Fibroblast of the conjunctiva (primary cell): Measurements from ENCODE around the gene DHRS1.

Experiments used
- DNase-seq: peaks from one replicate; pipeline ENCODE4 v3.0.0-alpha.2; 2010; ENCODE audit warnings: low read depth

The DHRS1 gene

GRCh38 chr14:24262821-24263733 lies 36.5 kb downstream of the DHRS1 start, which contains the start of gene TGM1:
TGM1 (minus strand) TSS chr14:24263177; CDS start chr14:24262352, 825 bp downstream.
- DNase-seq = no peak

DNA sequence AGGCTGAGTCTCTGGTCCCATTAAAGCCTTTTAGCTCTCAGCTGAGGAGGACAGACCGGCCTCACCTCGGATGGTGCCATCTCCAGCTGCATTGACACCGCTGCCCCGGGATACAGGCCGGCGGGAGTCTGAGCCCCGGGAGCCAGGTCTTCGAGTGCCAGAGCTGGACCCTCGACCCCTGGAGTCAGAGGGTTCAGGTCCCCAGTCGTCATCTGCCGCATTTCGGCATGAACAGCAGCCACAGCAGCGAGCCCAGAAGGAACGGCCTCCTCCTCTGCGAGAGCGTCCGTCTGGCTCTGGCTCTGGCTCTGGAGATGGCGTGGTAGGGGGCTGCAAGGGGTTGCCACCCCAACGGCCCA lies 37.6 kb downstream of the DHRS1 start:
- no peak for DNase-seq

DNA sequence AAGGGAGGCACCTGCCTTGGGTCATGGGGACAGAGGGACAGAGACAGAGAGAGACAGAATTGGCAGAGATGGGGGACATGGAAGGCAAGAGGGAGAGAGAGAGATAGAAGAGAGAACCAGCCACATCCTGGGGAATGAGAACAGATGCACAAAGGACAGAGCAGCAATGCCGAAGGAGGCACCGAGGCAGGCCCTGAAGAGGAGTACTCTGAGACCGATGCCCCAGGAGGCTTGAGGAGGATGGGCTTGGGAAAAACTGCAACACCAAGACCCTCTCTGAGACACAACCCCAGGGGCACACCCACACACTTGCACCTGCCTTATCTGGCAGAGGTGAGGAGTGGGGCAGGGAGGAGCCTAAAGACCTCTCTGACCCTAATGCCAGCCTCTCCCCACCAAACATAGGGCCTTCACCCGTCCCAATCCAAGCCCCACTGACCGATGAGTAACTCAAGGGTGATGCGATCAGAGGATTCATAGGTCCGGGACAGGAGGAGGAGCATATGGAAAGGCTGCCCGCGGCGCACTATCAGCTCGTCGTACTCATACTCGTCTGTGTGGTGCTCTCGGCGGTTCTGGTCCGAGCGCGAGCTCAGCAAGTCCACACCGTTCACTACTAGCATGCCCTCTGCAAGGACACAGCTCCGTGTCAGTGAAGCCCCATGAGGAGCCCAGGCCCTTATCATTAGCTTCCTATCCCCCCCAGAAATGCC lies 38.2 kb downstream of the DHRS1 start:
- DNase-seq = no peak

DNA sequence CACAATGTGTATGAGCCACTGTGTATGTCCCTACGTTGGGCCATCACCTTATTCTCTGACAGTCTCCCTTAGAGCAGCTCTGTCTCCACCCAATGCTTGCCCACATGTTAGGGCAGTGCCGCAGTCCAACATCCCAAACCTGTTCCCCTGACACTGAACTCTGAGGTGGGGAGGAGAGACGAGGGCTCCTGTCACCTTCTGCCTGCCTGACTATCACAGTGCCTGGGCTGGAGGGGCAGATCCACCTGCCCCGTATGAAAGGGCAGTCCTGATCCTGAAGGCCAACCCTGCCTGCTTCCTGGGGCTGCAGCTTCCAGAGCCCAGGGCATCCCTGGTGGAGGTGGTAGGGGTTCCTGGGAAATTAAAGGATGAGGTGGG lies 38.8 kb downstream of the DHRS1 start:
- DNase-seq = no peak

DNA sequence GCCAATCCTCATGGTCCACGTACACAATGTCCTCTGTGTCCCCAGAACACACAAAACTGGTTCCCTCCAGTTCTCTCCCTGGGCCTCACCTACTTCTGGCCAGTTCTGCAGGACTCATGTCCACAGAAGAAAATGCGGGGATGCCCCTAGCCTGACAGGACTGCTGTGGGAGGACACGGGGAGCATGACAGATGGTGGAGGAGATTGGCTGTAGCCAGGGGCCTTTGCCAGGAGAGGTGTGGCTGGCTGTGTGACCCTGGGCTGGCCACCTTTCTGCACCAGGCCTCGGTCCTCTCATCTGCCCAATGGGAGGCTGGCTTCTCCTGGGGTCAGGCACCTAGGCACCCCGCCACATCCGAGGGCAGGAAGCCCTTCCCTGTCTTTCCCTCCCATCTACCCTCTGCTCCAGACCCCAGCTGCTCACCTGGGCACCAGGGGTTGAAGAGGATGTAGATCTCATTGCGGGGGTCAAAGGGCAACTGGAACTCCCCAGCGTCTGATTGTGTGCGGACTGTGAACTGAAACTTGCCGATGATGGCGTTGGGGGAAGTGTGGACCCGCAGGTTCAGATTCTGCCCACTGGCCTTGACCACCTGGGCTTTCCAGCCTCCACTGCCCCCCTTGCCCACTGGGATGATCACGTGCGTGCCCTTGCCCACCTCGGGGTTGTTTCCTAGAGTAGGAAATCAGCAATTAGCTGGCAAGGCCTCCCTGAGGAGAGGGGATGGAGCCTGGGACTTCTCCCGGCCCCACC lies 39.4 kb downstream of the DHRS1 start:
- DNase-seq = no peak

GRCh38 chr14:24259282-24260025 lies 40.1 kb downstream of the DHRS1 start:
- no peak for DNase-seq

DNA sequence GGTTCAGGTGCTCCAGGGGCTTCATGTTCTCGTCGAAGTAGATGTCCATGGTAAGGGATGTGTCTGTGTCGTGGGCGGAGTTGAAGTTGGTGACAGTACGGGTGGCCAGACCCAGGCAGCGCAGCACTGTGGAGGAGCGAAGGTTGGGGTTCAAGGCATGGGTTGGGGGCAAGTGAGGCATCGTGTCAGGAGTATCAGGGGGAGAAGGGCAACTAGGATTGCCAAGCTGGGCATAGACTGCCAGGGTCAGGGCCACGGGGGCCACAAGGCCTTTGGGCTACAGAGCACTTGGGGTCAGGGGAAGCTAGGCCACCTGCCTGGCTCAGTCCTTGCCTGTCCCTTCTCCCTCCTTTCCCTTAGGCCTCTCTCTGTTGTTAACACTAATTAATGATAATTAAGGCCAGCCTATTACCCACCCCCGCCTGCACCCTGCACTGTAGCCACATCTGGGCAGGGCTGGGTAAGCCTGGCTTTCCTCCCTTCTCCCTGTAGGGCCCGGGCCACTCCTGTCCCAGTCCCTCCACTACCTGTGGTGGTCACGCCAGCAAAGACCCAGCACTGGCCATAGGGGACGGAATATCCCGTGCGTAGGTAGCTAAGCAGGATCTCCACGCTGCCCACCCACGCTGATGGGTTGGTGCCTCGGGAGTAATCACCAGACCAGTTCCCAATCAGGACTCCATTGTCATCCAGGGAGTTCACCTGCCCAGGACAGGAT lies 40.9 kb downstream of the DHRS1 start:
- no peak for DNase-seq

DNA sequence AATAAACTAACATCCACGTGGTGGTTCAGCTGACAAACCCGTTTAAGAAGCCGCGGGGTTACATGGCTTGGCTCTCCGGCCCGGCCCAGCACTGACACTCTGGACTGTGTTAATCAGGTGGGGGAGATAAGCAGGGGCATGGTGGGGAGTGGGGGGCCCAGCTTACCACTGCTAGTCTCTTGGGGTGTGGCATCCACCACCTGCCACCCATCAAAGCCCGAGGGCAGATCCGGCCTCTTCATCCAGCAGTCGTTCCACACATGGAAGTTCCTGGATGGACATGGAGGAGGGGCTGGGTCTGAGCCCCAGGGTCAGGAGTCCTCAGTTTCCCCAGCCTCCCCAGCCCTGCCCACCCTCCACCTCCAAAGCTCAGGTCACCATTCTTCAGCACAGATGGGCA lies 41.5 kb downstream of the DHRS1 start:
- DNase-seq = no peak

DNA sequence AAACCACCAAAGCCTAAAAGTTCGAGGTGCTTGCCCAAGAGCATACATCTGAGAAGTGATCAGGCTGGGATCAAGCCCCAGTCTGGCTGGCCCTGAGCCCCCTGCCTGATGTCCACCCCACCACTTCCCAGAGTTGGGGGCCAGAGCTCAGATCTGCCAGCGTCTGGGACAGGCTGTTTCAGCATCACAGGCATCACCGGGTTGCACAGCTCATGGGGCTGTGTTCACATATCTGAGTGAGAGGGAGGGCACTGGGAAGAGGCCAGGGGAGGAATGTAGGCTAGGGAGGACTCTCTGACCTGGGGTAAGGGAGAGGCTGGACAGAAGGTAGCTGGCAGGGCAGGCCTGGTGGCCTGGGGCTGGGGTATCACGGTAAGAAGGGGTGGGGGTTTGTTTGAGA lies 42.6 kb downstream of the DHRS1 start:
- no peak for DNase-seq

GRCh38 chr14:24255931-24256711 lies 43.5 kb downstream of the DHRS1 start:
- DNase-seq = no peak

- DNase-seq = no peak
Observed at GRCh38 chr14:24255438-24255837, 44.1 kb downstream of the DHRS1 start.

GRCh38 chr14:24254630-24255392 lies 44.8 kb downstream of the DHRS1 start:
- no peak for DNase-seq

DNA sequence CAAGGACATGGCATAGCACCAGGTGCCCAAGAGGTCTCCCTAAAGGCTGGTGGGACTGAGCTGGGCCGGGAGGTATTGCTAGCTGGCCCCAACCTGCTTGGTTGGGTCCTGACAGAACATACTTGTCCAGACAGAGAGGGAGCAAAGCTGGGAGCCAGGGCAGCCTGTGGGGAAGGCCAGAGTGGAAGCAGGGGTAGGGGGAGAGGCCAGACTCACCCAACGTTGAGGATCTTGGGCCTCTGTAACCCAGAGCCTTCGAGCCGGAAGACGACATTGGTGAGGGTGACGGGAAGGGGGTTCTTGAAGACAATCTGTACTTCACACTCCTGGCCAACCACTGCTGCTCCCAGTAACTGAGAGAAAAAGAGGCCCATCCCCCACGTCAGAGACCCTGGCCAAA lies 45.6 kb downstream of the DHRS1 start:
- no peak for DNase-seq

DNA sequence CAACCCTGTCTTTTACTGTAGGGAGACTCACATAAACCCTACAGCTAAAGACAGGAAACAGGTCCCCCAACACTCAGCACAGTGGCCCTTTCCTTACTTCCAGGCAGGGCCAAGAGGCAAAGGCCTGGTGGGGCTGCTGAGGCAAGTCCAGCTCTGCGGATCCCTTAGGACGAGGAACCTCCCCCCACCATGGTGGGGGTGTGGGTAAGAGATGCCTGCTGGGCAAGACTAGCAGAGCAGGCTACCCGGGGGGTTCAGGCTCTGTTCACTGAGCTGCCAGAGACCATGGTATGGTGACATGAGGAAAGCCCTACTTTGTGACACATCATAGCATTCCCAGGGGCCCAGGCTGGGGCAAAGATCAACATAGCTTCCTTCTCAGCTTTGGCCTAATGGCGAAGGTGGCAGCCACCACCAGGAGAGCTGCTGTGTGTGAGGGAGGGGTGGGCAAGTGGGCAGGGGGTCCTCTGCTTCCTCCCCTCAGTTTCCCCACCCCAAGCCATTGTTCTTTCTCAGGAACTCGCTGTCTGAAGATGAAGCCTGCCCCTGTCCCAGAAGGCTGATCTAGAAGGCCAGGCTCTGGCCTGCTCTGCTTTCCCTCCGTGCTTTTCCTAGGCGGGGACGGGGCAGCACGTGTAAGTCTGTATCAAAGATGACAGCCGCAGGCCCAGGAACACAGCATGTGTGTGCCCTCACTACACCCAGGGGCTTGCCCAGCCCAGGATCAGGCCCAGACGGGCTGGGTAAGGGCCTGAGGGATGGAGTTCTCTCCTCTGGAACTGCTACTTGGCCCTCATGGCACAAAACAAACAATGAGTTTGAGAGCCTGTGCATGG lies 47.1 kb downstream of the DHRS1 start:
- no peak for DNase-seq

GRCh38 chr14:24251880-24252288 lies 47.7 kb downstream of the DHRS1 start:
- DNase-seq = no peak

DNA sequence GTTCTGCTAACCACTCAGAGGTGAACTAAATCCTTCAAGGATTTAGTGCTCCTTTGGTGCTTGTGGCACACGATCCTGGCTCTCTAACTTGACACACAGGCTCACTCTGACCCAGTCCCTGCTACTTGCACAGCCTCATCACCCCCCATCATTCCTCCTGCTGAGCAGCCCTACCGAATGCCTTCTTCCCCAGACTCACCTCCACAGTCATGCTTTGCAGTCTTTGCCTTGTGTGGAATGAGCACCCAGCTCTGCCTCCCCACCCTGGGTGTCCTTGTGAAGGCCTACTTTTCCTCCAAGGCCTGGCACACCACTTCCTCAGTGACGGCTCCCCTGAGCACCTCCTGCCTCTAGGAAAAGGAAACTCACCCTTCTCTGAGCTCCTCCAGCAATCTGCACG lies 49.2 kb downstream of the DHRS1 start:
- no peak for DNase-seq

DNA sequence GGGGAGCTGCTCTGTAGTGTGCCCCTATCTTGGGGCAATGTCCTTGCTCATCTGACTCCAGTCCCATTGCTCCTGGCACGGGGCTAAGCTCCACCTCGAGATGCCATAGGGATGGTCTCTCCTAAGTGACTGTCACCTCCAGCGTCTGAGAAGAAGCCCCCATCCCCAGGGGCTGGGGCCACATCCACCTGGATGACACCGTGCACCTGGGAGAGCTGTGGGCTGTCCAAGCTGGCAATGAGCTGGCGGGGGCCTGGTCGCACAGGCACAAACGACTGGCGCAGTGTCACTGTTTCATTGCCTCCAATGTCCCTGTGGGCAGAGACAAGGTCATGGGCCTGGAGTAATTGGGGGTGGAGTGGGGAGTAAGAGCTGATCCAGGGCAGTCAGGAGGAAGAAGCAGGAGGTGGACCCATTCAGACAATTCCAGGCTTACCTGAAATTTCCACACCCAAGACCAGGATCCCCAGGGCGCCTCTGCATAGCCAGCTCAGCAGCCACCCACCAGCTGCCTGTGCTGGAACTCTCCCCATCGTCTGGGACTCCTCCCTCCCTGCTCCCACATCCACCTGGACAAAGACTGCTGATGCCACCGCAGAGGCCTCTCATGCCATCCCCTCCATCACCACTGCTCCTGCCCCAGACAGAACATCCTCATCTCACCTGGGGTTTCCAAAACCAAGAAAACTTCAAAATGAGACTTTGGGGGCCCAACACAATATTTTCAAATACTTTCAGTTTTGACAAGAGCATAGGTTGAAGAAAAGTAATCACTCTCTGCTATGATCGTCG lies 50.2 kb downstream of the DHRS1 start:
- DNase-seq = no peak

GRCh38 chr14:24247422-24247821 lies 52.2 kb downstream of the DHRS1 start:
- no peak for DNase-seq
